Measurements from ENCODE around the gene MYO1F.
A peak's percentile ranks its signal among the peaks of the same experiment; 100 is the strongest.

DNA sequence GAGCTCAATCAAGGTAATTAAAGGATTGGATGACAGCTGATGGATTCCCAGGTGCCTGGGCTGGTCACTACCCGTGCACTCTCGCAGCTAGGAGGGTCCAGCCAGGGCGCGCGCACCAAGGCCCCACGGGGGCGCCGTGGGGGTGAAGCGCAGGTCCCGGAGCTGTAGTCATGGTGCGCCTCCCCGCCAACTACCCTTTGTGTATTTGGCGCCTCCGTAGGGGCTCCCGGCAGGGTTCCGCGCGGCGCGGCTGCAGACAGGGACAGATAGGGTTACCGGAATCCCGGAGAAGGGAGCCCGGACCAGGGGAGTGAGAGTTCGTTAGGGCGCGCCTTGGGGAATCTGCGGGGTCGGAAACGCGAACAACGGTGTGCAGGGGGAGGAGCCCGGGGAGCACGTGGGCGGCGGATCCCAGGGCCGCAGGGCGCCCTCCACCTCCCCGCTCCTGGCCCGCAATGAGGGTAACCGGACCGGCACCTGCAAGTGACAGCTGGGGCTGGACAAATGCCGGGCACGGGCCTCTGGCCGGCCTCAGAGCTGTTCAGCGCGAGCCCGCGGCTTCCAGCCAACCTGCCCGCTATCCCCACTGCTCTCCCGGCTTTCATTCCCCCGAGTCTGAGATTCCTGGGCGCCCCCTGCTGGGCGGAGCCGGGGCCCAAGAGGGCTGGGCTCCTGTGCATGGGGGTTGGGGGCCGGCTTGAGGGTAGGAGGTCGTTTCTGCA lies 71.4 kb downstream of the MYO1F start:
- TF ChIP-seq, protein P1, sequence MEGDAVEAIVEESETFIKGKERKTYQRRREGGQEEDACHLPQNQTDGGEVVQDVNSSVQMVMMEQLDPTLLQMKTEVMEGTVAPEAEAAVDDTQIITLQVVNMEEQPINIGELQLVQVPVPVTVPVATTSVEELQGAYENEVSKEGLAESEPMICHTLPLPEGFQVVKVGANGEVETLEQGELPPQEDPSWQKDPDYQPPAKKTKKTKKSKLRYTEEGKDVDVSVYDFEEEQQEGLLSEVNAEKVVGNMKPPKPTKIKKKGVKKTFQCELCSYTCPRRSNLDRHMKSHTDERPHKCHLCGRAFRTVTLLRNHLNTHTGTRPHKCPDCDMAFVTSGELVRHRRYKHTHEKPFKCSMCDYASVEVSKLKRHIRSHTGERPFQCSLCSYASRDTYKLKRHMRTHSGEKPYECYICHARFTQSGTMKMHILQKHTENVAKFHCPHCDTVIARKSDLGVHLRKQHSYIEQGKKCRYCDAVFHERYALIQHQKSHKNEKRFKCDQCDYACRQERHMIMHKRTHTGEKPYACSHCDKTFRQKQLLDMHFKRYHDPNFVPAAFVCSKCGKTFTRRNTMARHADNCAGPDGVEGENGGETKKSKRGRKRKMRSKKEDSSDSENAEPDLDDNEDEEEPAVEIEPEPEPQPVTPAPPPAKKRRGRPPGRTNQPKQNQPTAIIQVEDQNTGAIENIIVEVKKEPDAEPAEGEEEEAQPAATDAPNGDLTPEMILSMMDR (IDR thresholded peaks at IDR 0.05; ENCODE audit: insufficient read depth, low read length): peak; percentile 34
- no peak for TF ChIP-seq SPI1 (IDR thresholded peaks at IDR 0.05; ENCODE audit: borderline replicate concordance, low read depth)
- TF ChIP-seq POLR2AphosphoS5 (IDR thresholded peaks at IDR 0.05; ENCODE audit: low read depth): peak; percentile 44
